ENCODE results near the gene DAB2.
"Not testable (repeated sequence)": the region's sequence is repeated elsewhere in the genome, so short reads cannot be mapped to it uniquely, and the experiment has no call there.

DAB2 gene

GRCh38 chr5:39417979-39418378, 6.8 kb downstream of the DAB2 start:
- no peak for DNase-seq

- DNase-seq: no peak
Measured at GRCh38 chr5:39415201-39415600, 9.6 kb downstream of the DAB2 start.

- DNase-seq: no peak
Measured at GRCh38 chr5:39414426-39414825, 10.4 kb downstream of the DAB2 start.

- no peak for DNase-seq
Measured at GRCh38 chr5:39413771-39414170, 11.0 kb downstream of the DAB2 start.

- no peak for DNase-seq
Measured at GRCh38 chr5:39412721-39413394, 11.9 kb downstream of the DAB2 start.

GRCh38 chr5:39411985-39412384, 12.8 kb downstream of the DAB2 start:
- no peak for DNase-seq

- no peak for DNase-seq
Measured at GRCh38 chr5:39411061-39411460, 13.7 kb downstream of the DAB2 start.

- DNase-seq: no peak
Measured at GRCh38 chr5:39409033-39409432, 15.7 kb downstream of the DAB2 start.

GRCh38 chr5:39405083-39405843, 19.5 kb downstream of the DAB2 start:
- DNase-seq: no peak

- DNase-seq: not testable (repeated sequence)
Measured at GRCh38 chr5:39403761-39404160, 21.0 kb downstream of the DAB2 start.

GRCh38 chr5:39402140-39402539, 22.6 kb downstream of the DAB2 start:
- DNase-seq: not testable (repeated sequence)

- DNase-seq: no peak
Measured at GRCh38 chr5:39400713-39401578, 23.8 kb downstream of the DAB2 start.

- peak; percentile 49 for DNase-seq
Measured at GRCh38 chr5:39399135-39400036, 25.4 kb downstream of the DAB2 start.

- no peak for DNase-seq
Measured at GRCh38 chr5:39396843-39397242, 27.9 kb downstream of the DAB2 start.

GRCh38 chr5:39395521-39395920, 29.3 kb downstream of the DAB2 start:
- no peak for DNase-seq

GRCh38 chr5:39394946-39395345, 29.8 kb downstream of the DAB2 start:
- no peak for DNase-seq

- no peak for DNase-seq
Measured at GRCh38 chr5:39390945-39391344, 33.8 kb downstream of the DAB2 start.

- no peak for DNase-seq
Measured at GRCh38 chr5:39387293-39387692, 37.5 kb downstream of the DAB2 start.

GRCh38 chr5:39384271-39384670, 40.5 kb downstream of the DAB2 start:
- DNase-seq: no peak

- DNase-seq: no peak
Measured at GRCh38 chr5:39381376-39381775, 43.4 kb downstream of the DAB2 start.

- no peak for DNase-seq
Measured at GRCh38 chr5:39379693-39380092, 45.1 kb downstream of the DAB2 start.

GRCh38 chr5:39377613-39378012, 47.2 kb downstream of the DAB2 start:
- no peak for DNase-seq

Data from hematopoietic multipotent progenitor cell treated with erythropoietin and hydrocortisone succinate and interleukin-3 and kit ligand, for 8 days (in vitro differentiated cells).